AG09309 (cell line): Measurements from ENCODE around the gene CTDSP1.

Source experiments
- DNase-seq: peaks from one replicate; pipeline ENCODE4 v3.0.0-alpha.2; 2010; ENCODE audit warnings: low read depth
- H3K4me3 ChIP-seq: 2 replicates; pipeline ENCODE4 v1.5.1; 2011; ENCODE audit warnings: mild to moderate bottlenecking, low read depth, low read length, moderate library complexity; ENCODE audit not compliant: control insufficient read depth
- CTCF ChIP-seq: IDR thresholded peaks from 2 replicates; pipeline ENCODE4 v1.5.1; 2011; ENCODE audit warnings: mild to moderate bottlenecking, low read depth, low read length, inconsistent platforms; ENCODE audit not compliant: insufficient read depth, control insufficient read depth; ENCODE audit errors: missing control alignments

The CTDSP1 gene

DNA sequence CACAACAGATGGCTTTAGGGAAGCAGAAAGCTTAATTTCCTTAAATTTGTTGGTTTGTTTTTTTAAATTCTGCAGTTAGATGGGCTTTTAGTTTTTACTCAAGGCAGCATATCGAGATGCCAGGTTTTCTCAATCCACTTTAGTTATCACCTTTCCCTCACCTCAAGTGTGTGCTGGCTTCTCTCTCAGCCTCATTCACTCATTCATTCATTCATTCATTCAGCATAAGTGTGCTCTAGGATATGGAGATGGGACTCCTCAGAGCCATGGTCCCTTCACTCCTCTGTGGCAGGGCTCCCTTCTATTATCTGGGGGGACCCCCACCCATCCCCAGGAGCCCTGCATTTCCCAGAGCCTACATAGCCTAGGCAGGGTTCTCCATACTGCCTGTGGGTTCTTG is 38.3 kb downstream of the CTDSP1 start:
- DNase-seq, result no peak
- TF ChIP-seq CTCF, result no peak
- no peak overlapping the region for H3K4me3 ChIP-seq

GRCh38 chr2:218438596-218438995 is 38.9 kb downstream of the CTDSP1 start:
- H3K4me3 ChIP-seq, result no peak overlapping the region
- TF ChIP-seq CTCF, result no peak
- no peak for DNase-seq

GRCh38 chr2:218444692-218445357 is 45.2 kb downstream of the CTDSP1 start:
- H3K4me3 ChIP-seq, result no peak overlapping the region
- no peak for TF ChIP-seq CTCF
- DNase-seq, result no peak

- no peak for DNase-seq
- H3K4me3 ChIP-seq, result no peak overlapping the region
- TF ChIP-seq CTCF, result no peak
Observed at GRCh38 chr2:218445602-218446001, 45.9 kb downstream of the CTDSP1 start.

- no peak for DNase-seq
- TF ChIP-seq CTCF, result no peak
- no peak overlapping the region for H3K4me3 ChIP-seq
Observed at GRCh38 chr2:218446547-218446946, 46.9 kb downstream of the CTDSP1 start.

- no peak for TF ChIP-seq CTCF
- no peak overlapping the region for H3K4me3 ChIP-seq
- no peak for DNase-seq
Observed at GRCh38 chr2:218447072-218447471, 47.4 kb downstream of the CTDSP1 start.
